Choroid plexus epithelial cell (primary cell): ENCODE measurements around the gene THAP3.
"Not testable (repeated sequence)": the region's sequence is repeated elsewhere in the genome, so short reads cannot be mapped to it uniquely, and the experiment has no call there.

ENCODE experiments used
- DNase-seq: peaks from one replicate; pipeline ENCODE4 v3.0.0-alpha.2; 2010; ENCODE audit warnings: low read depth
- H3K4me3 ChIP-seq: 2 replicates; pipeline ENCODE4 v1.5.1; 2011; ENCODE audit warnings: low read depth, mild to moderate bottlenecking, control low read depth, low read length, moderate library complexity
- CTCF ChIP-seq: conservative IDR thresholded peaks from 2 replicates; pipeline ENCODE4 v1.5.1; 2011; ENCODE audit warnings: low read depth, mild to moderate bottlenecking, control low read depth, inconsistent platforms, low read length, moderate library complexity

The THAP3 gene

GRCh38 chr1:6596886-6597776 lies 27.5 kb upstream of the THAP3 start:
- TF ChIP-seq CTCF: no peak
- no peak overlapping the region for H3K4me3 ChIP-seq
- DNase-seq: no peak

- no peak for TF ChIP-seq CTCF
- H3K4me3 ChIP-seq: no peak overlapping the region
- DNase-seq: no peak
These were observed 26.9 kb upstream of the THAP3 start for GRCh38 chr1:6597777-6598131.

GRCh38 chr1:6599141-6599975 lies 25.3 kb upstream of the THAP3 start:
- H3K4me3 ChIP-seq: peak overlapping the region; percentile 46
- TF ChIP-seq CTCF: no peak
- DNase-seq: peak; percentile 30

- H3K4me3 ChIP-seq: peak overlapping the region; percentile 97
- not testable (repeated sequence) for DNase-seq
These were observed 24.7 kb upstream of the THAP3 start for GRCh38 chr1:6599991-6600390.

- TF ChIP-seq CTCF: no peak
- peak overlapping the region; percentile 97 for H3K4me3 ChIP-seq
- peak; percentile 43 for DNase-seq
These were observed 24.1 kb upstream of the THAP3 start for GRCh38 chr1:6600410-6601048.

- peak; percentile 95 for DNase-seq
- TF ChIP-seq CTCF: peak; percentile 20
These were observed 23.4 kb upstream of the THAP3 start for GRCh38 chr1:6601049-6601922.

More at GRCh38 chr1:6601049-6601922, 23.4 kb upstream of the THAP3 start:
- peak overlapping the region; percentile 97 for H3K4me3 ChIP-seq
